OCI-LY3 (cell line): ENCODE data around the gene NRXN3.

Source experiments
- H2AFZ ChIP-seq: fragments of 200-600, 300-600 bp; shearing (Covaris generic); 2 replicates; pipeline ENCODE4 v1.6.0; 2014; ENCODE audit warnings: antibody characterized with exemption, low read depth, low read length
- H3K27ac ChIP-seq: fragments of 200-600, 300-600 bp; sonication (generic); 2 replicates; pipeline ENCODE4 v1.5.1; 2014; ENCODE audit warnings: mild to moderate bottlenecking, low read length, moderate library complexity, mixed read lengths
- H3K27me3 ChIP-seq: fragments of 200-600, 300-600 bp; sonication (generic); 2 replicates; pipeline ENCODE4 v1.6.1; 2014; ENCODE audit warnings: low read depth, low read length, mixed read lengths
- H3K36me3 ChIP-seq: fragments of 200-600, 300-600 bp; sonication (generic); replicated peaks from 2 replicates; pipeline ENCODE3; 2014; ENCODE audit warnings: low read depth, low read length, mixed read lengths
- H3K4me1 ChIP-seq: fragments of 300-600, 200-600 bp; sonication (generic); 2 replicates; pipeline ENCODE4 v1.6.1; 2014; ENCODE audit warnings: low read length, mixed read lengths
- H3K4me2 ChIP-seq: fragments of 200-600, 300-600 bp; sonication (generic); 2 replicates; pipeline ENCODE4 v1.6.1; 2014; ENCODE audit warnings: low read length, mixed read lengths
- H3K4me3 ChIP-seq: fragments of 300-600, 200-600 bp; sonication (generic); 2 replicates; pipeline ENCODE4 v1.5.1; 2014; ENCODE audit warnings: antibody characterized with exemption, mild to moderate bottlenecking, low read length, moderate library complexity
- H3K79me2 ChIP-seq: fragments of 300-600, 200-600 bp; shearing (Covaris generic); 2 replicates; pipeline ENCODE4 v1.6.1; 2014; ENCODE audit warnings: mild to moderate bottlenecking, low read length, mixed read lengths
- H3K9ac ChIP-seq: fragments of 300-600, 200-600 bp; shearing (Covaris generic); 2 replicates; pipeline ENCODE4 v1.6.0; 2014; ENCODE audit warnings: mild to moderate bottlenecking, low read length, moderate library complexity
- H3K9me3 ChIP-seq: fragments of 200-600, 300-600 bp; shearing (Covaris generic); 2 replicates; pipeline ENCODE4 v1.6.1; 2014; ENCODE audit warnings: low read length, mixed read lengths; ENCODE audit not compliant: insufficient read depth
- H4K20me1 ChIP-seq: fragments of 200-600, 300-600 bp; sonication (generic); 2 replicates; pipeline ENCODE4 v1.6.1; 2016; ENCODE audit warnings: low read length, mixed read lengths; ENCODE audit not compliant: insufficient read depth
- CTCF ChIP-seq: fragments of 200-600, 300-600 bp; sonication (generic); IDR thresholded peaks from 2 replicates; pipeline ENCODE4 v1.5.1; 2014; ENCODE audit warnings: antibody characterized with exemption, low read length, low read depth
- EZH2phosphoT487 ChIP-seq: fragments of 200-600 bp; shearing (Covaris generic); IDR thresholded peaks from 2 replicates; pipeline ENCODE4 v1.6.1; 2018; ENCODE audit warnings: antibody characterized with exemption, mixed run types, low read depth

Gene NRXN3

GRCh38 chr14:78829274-78829673 lies 659.1 kb downstream of the NRXN3 start:
- Histone ChIP-seq H3K4me2 (no peak overlapping the region), H3K36me3 (no peaks in the 10 kb centered on the region), H3K4me3 (no peak overlapping the region)

GRCh38 chr14:78834766-78835451 lies 664.7 kb downstream of the NRXN3 start:
- H3K4me2 ChIP-seq = no peak overlapping the region
- H4K20me1 ChIP-seq = no peaks in the 10 kb centered on the region
- TF ChIP-seq EZH2phosphoT487 (no peak), CTCF (no peak)
- H3K79me2 ChIP-seq = no peaks in the 10 kb centered on the region
- H2AFZ ChIP-seq = no peak overlapping the region
- H3K36me3 ChIP-seq = no peaks in the 10 kb centered on the region
- H3K27me3 ChIP-seq = peaks cover 17% of the 10 kb centered on the region
- H3K4me3 ChIP-seq = no peak overlapping the region
- no peak overlapping the region for H3K27ac ChIP-seq
- H3K4me1 ChIP-seq = no peaks in the 10 kb centered on the region
- H3K9me3 ChIP-seq = no peaks in the 10 kb centered on the region
- H3K9ac ChIP-seq = no peak overlapping the region

More at GRCh38 chr14:78829274-78829673, 659.1 kb downstream of the NRXN3 start:
- no peaks in the 10 kb centered on the region for H4K20me1 ChIP-seq
- TF ChIP-seq CTCF (no peak), EZH2phosphoT487 (no peak)
- no peaks in the 10 kb centered on the region for H3K4me1 ChIP-seq
- no peak overlapping the region for H3K9ac ChIP-seq
- H3K27me3 ChIP-seq = peaks cover 13% of the 10 kb centered on the region
- no peak overlapping the region for H2AFZ ChIP-seq
- no peak overlapping the region for H3K27ac ChIP-seq
- H3K9me3 ChIP-seq = no peaks in the 10 kb centered on the region
- no peaks in the 10 kb centered on the region for H3K79me2 ChIP-seq

GRCh38 chr14:78835909-78836308 lies 665.7 kb downstream of the NRXN3 start:
- TF ChIP-seq EZH2phosphoT487 (no peak), CTCF (no peak)
- H3K36me3 ChIP-seq = no peaks in the 10 kb centered on the region
- H2AFZ ChIP-seq = no peak overlapping the region
- no peaks in the 10 kb centered on the region for H4K20me1 ChIP-seq
- peaks cover 17% of the 10 kb centered on the region for H3K27me3 ChIP-seq
- no peak overlapping the region for H3K9ac ChIP-seq
- H3K9me3 ChIP-seq = no peaks in the 10 kb centered on the region
- no peak overlapping the region for H3K27ac ChIP-seq
- H3K79me2 ChIP-seq = no peaks in the 10 kb centered on the region
- H3K4me3 ChIP-seq = no peak overlapping the region
- no peaks in the 10 kb centered on the region for H3K4me1 ChIP-seq
- H3K4me2 ChIP-seq = no peak overlapping the region

GRCh38 chr14:78836777-78837176 lies 666.6 kb downstream of the NRXN3 start:
- no peaks in the 10 kb centered on the region for H3K36me3 ChIP-seq
- H4K20me1 ChIP-seq = no peaks in the 10 kb centered on the region
- H3K4me2 ChIP-seq = no peak overlapping the region
- H3K9ac ChIP-seq = no peak overlapping the region
- H2AFZ ChIP-seq = no peak overlapping the region
- H3K27me3 ChIP-seq = peaks cover 17% of the 10 kb centered on the region
- TF ChIP-seq CTCF (peak; percentile 62), EZH2phosphoT487 (no peak)
- no peaks in the 10 kb centered on the region for H3K4me1 ChIP-seq
- no peak overlapping the region for H3K4me3 ChIP-seq
- no peaks in the 10 kb centered on the region for H3K79me2 ChIP-seq
- H3K27ac ChIP-seq = no peak overlapping the region
- H3K9me3 ChIP-seq = no peaks in the 10 kb centered on the region
